ENCODE measurements around the gene C12orf75. TPM values are rescaled to one million over a fixed set of nuclear protein-coding genes. Genes with fewer than 3 reads are reported as not detected.
"Not testable (repeated sequence)": the region's sequence is repeated elsewhere in the genome, so short reads cannot be mapped to it uniquely, and the experiment has no call there.

Gene C12orf75
- total RNA-seq = 41.6 TPM

- no peak for FAIRE-seq
- peak; percentile 72 to 79 for DNase-seq (ENCODE audit: low spot score in 2 of 2)
Measured at GRCh38 chr12:105330283-105330930, at the start of gene C12orf75. Gene C12orf75 (plus strand): TSS chr12:105330691. CDS start chr12:105330892, 201 bp downstream.

GRCh38 chr12:105280966-105281693, 49.4 kb upstream of the C12orf75 start:
- no peak for DNase-seq (ENCODE audit: low spot score in 2 of 2)
- FAIRE-seq = no peak

- FAIRE-seq (no peak), DNase-seq (ENCODE audit: low spot score in 2 of 2) (no peak)
Measured at GRCh38 chr12:105281694-105282049, 48.8 kb upstream of the C12orf75 start.

DNA sequence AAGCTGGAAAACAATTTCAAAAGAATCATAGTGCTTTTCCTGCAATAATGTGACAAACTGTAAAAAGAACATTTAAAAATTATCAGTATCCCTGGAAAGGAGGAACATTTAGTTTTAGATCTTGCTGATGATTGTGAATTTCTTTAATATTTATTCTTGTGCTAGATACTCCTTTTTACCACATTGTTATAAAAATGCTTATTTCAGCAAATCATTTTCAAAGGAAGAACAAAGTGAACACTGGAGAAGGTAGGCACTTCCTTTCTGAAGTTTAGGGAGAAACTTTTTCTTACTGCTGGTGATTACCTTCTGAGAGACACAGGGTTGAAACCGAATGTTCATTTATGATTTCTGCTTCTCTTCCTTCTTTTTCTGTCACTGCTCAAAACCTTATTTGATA, 45.1 kb upstream of the C12orf75 start:
- FAIRE-seq = no peak

DNA sequence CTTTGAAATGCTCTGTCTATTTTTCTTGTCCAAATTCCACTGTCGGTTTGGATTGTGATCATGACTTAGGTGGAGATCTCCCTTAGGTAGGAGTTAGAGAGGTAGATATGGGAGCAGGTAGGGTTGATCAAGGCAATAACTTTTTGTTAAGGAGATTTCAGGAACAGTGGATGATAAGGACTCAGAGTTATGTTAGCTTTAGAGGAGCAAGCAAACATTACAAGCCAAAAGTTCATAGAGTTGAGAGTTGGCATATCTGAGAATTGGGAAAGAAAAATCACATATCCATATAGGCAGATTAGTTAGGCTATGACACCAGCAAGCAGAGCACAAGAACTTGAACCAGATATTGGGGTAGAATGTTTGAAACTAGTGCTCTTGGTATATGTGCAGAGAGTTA, 43.1 kb upstream of the C12orf75 start:
- DNase-seq (ENCODE audit: low spot score in 2 of 2) = no peak
- no peak for FAIRE-seq

More for the DNA sequence above, 45.1 kb upstream of the C12orf75 start:
- no peak for DNase-seq (ENCODE audit: low spot score in 2 of 2)

GRCh38 chr12:105288311-105288996, 42.0 kb upstream of the C12orf75 start:
- FAIRE-seq = no peak

GRCh38 chr12:105289114-105289904, 41.2 kb upstream of the C12orf75 start:
- DNase-seq (ENCODE audit: low spot score in 2 of 2) = no peak

More at GRCh38 chr12:105288311-105288996, 42.0 kb upstream of the C12orf75 start:
- no peak for DNase-seq (ENCODE audit: low spot score in 2 of 2)

DNA sequence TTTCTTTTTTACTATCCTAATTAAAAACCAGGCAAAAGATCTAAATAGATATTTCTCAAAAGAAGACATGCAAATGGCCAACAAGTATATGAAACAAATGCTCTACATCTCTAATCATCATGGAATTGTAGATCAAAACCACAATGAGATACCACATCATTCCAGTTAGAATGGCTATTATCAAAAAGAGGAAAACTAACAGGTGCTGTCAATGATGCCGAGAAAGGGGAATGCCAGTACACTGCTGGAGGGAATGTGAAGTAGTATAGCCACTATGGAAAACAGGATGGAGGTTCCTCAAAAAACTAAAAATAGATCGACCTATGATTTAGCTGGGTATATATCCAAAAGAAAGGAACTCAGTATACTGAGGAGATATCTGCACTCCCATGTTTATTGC, 39.0 kb upstream of the C12orf75 start:
- FAIRE-seq = no peak
- no peak for DNase-seq (ENCODE audit: low spot score in 2 of 2)

More at GRCh38 chr12:105289114-105289904, 41.2 kb upstream of the C12orf75 start:
- FAIRE-seq = no peak

GRCh38 chr12:105292705-105293104, 37.8 kb upstream of the C12orf75 start:
- FAIRE-seq = no peak
- no peak for DNase-seq (ENCODE audit: low spot score in 2 of 2)

DNA sequence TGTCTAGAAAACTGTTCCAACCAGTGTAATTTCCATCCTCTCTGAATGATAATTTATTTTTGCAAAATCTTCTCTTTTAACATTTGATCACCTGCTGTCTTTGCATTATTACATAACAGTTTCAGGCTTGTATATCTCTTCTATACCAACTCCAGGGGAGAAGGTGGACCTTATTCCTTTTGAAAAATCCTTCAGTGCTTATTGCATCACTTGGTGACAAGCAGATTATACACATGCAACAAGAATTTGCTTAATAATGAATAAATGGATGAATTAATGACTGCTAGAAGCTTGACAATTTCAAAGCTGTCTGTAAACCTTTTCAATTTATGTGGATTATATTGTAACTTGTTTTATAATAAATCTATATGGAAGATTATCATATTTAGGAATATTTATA, 37.3 kb upstream of the C12orf75 start:
- FAIRE-seq (no peak), DNase-seq (ENCODE audit: low spot score in 2 of 2) (no peak)

GRCh38 chr12:105294161-105294560, 36.3 kb upstream of the C12orf75 start:
- FAIRE-seq = no peak
- DNase-seq (ENCODE audit: low spot score in 2 of 2) = no peak

DNA sequence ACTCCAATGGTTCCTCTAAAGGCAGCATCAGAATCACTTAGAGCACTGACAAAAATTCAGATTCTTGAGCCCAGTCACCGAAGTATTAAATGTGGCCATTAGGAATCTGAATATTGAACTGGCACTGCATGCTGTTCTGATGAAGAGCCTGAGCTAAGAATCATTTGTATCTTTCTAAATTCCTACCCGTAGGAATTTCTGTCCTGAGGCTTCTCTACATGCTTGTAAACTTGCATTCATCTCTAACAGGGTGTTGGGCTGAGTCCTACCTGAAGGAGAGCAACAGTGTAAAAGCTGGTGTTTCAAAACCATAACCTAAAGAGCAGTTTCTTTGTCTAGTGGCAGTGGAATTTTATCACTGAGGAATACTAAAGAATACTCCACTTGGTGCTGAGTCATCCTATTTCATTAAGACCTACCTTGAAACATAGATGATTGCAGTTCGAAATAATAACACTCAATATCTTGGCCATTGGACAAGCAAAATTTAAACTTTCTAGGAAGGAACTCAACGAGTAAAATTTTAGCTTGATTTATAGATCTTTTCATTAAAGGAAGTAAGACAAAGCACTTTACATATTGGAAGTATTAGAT, 35.5 kb upstream of the C12orf75 start:
- no peak for FAIRE-seq
- no peak for DNase-seq (ENCODE audit: low spot score in 2 of 2)

DNA sequence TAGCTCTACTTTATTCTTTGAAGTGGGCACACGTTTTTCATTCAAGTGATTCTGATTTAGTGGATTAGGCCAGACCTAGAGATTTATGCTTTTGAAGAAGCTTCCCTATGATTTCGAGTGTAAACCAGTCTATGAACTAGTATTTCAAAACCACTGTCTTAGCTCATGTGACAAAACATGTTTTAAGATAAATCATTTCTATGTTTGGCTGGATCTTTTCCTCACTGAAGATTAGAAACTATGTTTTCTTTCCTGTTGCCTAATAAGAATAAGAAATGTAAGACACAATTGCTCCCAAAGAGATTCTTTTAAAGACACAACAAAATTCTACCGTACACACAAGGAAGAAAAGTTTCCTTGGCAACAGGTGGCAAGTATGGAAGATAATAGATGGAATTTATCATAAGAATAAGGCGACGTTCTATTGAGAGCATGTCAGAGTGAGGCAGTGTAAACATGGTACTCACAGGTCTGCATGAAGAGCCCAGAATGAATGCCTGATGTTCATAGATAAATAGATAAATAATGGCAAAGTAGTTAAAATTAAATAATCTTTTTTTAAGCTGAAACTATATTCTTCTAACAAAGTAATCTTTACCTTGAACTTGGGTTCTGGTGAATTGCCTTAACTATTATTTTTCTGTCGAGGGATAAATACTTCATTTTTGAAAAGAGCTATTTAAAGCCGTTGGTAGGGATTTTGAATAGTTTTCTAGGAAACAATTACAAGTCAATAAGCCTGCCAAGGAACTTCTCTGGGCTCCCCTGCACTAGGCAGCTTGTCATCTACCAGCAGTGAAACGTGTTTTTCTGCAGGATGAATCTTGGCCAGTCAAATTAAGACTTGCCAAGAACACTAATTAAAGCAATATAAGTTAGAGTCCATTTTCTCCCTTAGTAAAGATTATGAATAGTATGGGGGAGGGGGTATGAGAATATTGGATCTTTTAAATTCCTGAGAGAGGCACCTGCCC, 34.1 kb upstream of the C12orf75 start:
- FAIRE-seq (no peak), DNase-seq (ENCODE audit: low spot score in 2 of 2) (no peak)

- no peak for DNase-seq (ENCODE audit: low spot score in 2 of 2)
- no peak for FAIRE-seq
Measured at GRCh38 chr12:105300883-105301282, 29.6 kb upstream of the C12orf75 start.

- no peak for FAIRE-seq
Measured at GRCh38 chr12:105301696-105302095, 28.8 kb upstream of the C12orf75 start.

GRCh38 chr12:105302986-105303385, 27.5 kb upstream of the C12orf75 start:
- FAIRE-seq = not testable (repeated sequence)

More at GRCh38 chr12:105301696-105302095, 28.8 kb upstream of the C12orf75 start:
- no peak for DNase-seq (ENCODE audit: low spot score in 2 of 2)

DNA sequence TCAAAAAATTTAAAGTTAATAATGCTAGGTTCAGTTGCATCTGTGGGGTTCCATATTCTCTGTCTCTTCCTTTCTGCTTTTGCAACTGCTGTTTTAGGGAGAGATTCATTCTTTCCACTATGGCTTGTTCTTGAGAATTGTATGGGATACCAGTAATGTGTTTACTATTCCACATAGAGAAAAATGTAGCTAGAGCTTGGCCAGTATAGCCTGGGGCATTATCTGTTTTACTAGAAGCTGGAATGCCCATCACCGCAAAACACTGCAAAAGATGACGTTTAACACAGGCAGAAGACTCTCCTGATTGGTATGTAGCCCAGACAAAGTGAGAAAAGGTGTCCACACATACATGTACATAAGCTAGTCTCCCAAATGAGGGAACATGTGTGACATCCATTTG, 25.9 kb upstream of the C12orf75 start:
- not testable (repeated sequence) for FAIRE-seq; DNase-seq (ENCODE audit: low spot score in 2 of 2)

More at GRCh38 chr12:105302986-105303385, 27.5 kb upstream of the C12orf75 start:
- not testable (repeated sequence) for DNase-seq (ENCODE audit: low spot score in 2 of 2)

DNA sequence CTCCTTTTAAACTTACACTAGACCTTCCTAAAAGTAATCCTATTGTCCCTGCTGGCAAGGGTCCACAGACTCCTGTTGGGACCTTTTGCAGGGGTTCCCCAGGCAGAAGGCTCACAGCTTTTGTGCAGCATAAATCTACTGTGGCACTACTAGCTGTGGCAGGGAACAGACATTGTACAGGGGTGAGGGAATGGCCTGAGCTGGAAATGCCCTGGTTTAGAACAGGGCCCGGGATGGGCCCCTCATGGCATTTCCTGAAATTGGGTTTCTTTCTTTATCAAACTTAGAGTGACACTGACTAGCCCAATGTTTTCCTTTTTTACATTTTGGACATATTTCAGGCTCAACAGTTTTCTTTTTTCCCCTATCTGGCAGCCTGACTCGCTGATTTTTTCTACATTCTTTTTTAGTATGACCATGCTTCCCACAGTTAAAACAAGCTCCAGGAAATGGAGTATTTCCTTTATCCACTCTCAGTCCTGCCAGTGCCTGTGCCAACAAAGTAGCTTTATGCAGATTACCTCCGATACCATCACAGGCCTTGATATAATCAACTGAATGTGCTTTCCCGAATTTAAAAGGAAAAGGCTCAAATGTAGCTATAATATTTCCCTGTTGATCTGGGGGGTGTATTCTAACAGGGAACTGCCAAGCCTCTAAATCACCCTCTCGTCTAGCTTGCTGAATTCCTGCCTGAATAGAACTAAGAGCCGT, 22.7 kb upstream of the C12orf75 start:
- DNase-seq (ENCODE audit: low spot score in 2 of 2); FAIRE-seq: not testable (repeated sequence)
